ENCODE results near the gene OR4X1. TPM values are rescaled to one million over a fixed set of nuclear protein-coding genes. Genes with fewer than 3 reads are reported as not detected.

Gene OR4X1
- total RNA-seq, 2 donors from 2014 or later, result not detected

GRCh38 chr11:48248902-48249301, 14.8 kb upstream of the OR4X1 start:
- Mint-ChIP-seq H3K27ac (no peak overlapping the region), H3K4me3 (no peak overlapping the region), H3K27me3 (ENCODE audit: insufficient read depth) (no peaks in the 10 kb centered on the region), H3K36me3 (ENCODE audit: low read depth) (no peaks in the 10 kb centered on the region), H3K4me1 (no peaks in the 10 kb centered on the region), H3K9me3 (peaks cover 58% of the 10 kb centered on the region)
- WGBS, 2 experiments (ENCODE audit: insufficient coverage in 1 of 2, insufficient read length in 1 of 2), result no CpG with 5 or more reads among the region's 1 CpG
- Histone ChIP-seq H3K4me3 (ENCODE audit: low read length) (no peak overlapping the region), H3K27ac (ENCODE audit: low read depth, low read length) (no peak overlapping the region), H3K9ac (ENCODE audit: extremely low read depth, low read length, poor library complexity, severe bottlenecking) (no peak overlapping the region), H3K4me1 (ENCODE audit: control insufficient read depth, insufficient read depth, low read length) (no peaks in the 10 kb centered on the region), H3K36me3 (ENCODE audit: control insufficient read depth, insufficient read depth, low read length) (no peaks in the 10 kb centered on the region), H3K27me3 (ENCODE audit: control insufficient read depth, insufficient read depth, low read length, poor library complexity, severe bottlenecking) (no peaks in the 10 kb centered on the region), H3K9me3 (ENCODE audit: control insufficient read depth, low read length) (peaks cover 64% of the 10 kb centered on the region)
- no peak for DNase-seq
- TF ChIP-seq CTCF (conservative IDR thresholded peaks at IDR 0.05), result no peak

- TF ChIP-seq CTCF (conservative IDR thresholded peaks at IDR 0.05), result no peak
- WGBS, 2 experiments (ENCODE audit: insufficient coverage in 1 of 2, insufficient read length in 1 of 2), result 90 to 91% methylated on average over 1 to 2 of the region's 2 CpGs
- no peaks in the 10 kb centered on the region for H3K27me3 Mint-ChIP-seq (ENCODE audit: insufficient read depth)
- no peak overlapping the region for H3K27ac ChIP-seq (ENCODE audit: low read depth, low read length)
- H3K36me3 ChIP-seq (ENCODE audit: control insufficient read depth, insufficient read depth, low read length), result no peaks in the 10 kb centered on the region
- no peak overlapping the region for H3K4me3 ChIP-seq (ENCODE audit: low read length)
- no peak overlapping the region for H3K4me3 Mint-ChIP-seq
- no peak overlapping the region for H3K9ac ChIP-seq (ENCODE audit: extremely low read depth, low read length, poor library complexity, severe bottlenecking)
- DNase-seq, result no peak
- no peaks in the 10 kb centered on the region for H3K4me1 ChIP-seq (ENCODE audit: control insufficient read depth, insufficient read depth, low read length)
- peaks cover 50% of the 10 kb centered on the region for H3K9me3 ChIP-seq (ENCODE audit: control insufficient read depth, low read length)
- no peak overlapping the region for H3K27ac Mint-ChIP-seq
- peaks cover 41% of the 10 kb centered on the region for H3K9me3 Mint-ChIP-seq
- H3K27me3 ChIP-seq (ENCODE audit: control insufficient read depth, insufficient read depth, low read length, poor library complexity, severe bottlenecking), result no peaks in the 10 kb centered on the region
- no peaks in the 10 kb centered on the region for H3K4me1 Mint-ChIP-seq
- H3K36me3 Mint-ChIP-seq (ENCODE audit: low read depth), result no peaks in the 10 kb centered on the region
These were observed 2.1 kb upstream of the OR4X1 start for GRCh38 chr11:48261600-48261999.

- no peaks in the 10 kb centered on the region for H3K27me3 ChIP-seq (ENCODE audit: control insufficient read depth, insufficient read depth, low read length, poor library complexity, severe bottlenecking)
- Mint-ChIP-seq H3K9me3 (peaks cover 19% of the 10 kb centered on the region), H3K36me3 (ENCODE audit: low read depth) (no peaks in the 10 kb centered on the region), H3K27me3 (ENCODE audit: insufficient read depth) (peaks cover 20% of the 10 kb centered on the region), H3K4me1 (no peaks in the 10 kb centered on the region), H3K4me3 (no peak overlapping the region), H3K27ac (no peak overlapping the region)
- no peaks in the 10 kb centered on the region for H3K36me3 ChIP-seq (ENCODE audit: control insufficient read depth, insufficient read depth, low read length)
- no peak overlapping the region for H3K4me3 ChIP-seq (ENCODE audit: low read length)
- no peak for DNase-seq
- H3K9ac ChIP-seq (ENCODE audit: extremely low read depth, low read length, poor library complexity, severe bottlenecking), result no peak overlapping the region
- no peak for TF ChIP-seq CTCF (conservative IDR thresholded peaks at IDR 0.05)
- peaks cover 45% of the 10 kb centered on the region for H3K9me3 ChIP-seq (ENCODE audit: control insufficient read depth, low read length)
- no peaks in the 10 kb centered on the region for H3K4me1 ChIP-seq (ENCODE audit: control insufficient read depth, insufficient read depth, low read length)
- WGBS, 2 experiments (ENCODE audit: insufficient coverage in 1 of 2, insufficient read length in 1 of 2), result 34 to 56% methylated on average over 2 to 3 of the region's 3 CpGs
- no peak overlapping the region for H3K27ac ChIP-seq (ENCODE audit: low read depth, low read length)
These were observed 7.0 kb downstream of the OR4X1 start for GRCh38 chr11:48270621-48271020.

Measured in endodermal cell (in vitro differentiated cells).